Measurements from ENCODE around the gene SBF2. TPM values are rescaled to one million over a fixed set of nuclear protein-coding genes. Genes with fewer than 3 reads are reported as not detected.

Gene SBF2
- total RNA-seq, 2 experiments from 2014 or later, result 15.8 to 18.6 TPM

DNA sequence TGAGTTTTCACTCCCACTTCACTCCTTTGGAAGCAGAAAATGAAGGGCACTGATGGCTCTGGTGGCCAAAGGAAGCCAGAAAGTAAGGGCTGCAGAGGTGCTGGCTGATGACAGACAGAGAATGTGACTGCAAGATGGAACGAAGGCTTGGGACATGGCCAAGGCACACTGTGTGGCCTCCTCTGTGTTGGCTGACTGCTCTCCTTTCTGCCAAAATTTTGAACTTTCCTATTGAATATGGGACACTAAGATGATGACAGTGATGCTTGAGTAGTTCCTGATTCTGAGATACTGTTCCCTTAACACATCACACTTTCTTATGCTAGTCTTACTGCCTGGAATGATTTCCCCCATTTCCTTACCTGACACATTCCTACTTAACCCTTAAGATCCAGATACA, 473.8 kb downstream of the SBF2 start:
- POLR2A ChIA-PET, result no interaction called here
- Mint-ChIP-seq H3K36me3 (no peaks in the 10 kb centered on the region), H3K9me3 (no peaks in the 10 kb centered on the region), H3K4me3 (no peak overlapping the region), H3K27ac (no peak overlapping the region), H3K27me3 (no peaks in the 10 kb centered on the region), H3K4me1 (no peaks in the 10 kb centered on the region)
- ATAC-seq (ENCODE audit: low read depth) (no peak), DNase-seq (no peak)

- H3K36me3 Mint-ChIP-seq, result no peaks in the 10 kb centered on the region
Observed at GRCh38 chr11:9817191-9817590, 476.8 kb downstream of the SBF2 start.

DNA sequence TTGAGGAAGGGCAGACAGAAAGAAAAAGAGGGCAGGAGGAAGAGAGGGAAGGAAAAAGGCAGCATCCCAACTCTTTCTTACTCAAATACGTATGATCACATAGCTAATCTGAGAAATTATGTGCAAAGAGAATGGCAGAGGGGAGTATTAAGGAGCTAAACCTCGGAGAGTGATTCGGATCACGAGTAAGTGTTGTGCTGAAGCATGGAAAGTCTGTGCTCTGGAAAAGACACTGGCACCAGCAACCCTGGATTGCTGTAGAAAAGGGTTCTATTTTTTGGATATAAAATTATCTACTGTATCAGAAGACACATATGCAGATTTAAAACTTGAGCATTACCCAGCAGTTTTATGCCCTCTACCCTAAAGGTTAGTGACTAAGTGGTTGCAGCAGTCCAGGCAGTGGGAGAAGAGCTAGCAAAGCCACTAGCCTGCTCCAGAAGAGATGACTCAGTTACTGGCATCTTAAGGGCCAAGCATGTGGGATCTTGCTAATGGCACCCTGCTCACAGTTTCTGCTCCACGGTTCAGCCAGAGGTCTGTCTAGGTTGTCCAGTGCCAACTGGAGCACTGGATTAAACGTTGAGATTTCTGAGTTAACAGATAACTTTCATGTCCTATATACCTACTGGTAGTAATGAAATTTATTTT, 478.4 kb downstream of the SBF2 start:
- peaks cover 3% of the 10 kb centered on the region for H3K36me3 Mint-ChIP-seq
- ATAC-seq (ENCODE audit: low read depth), result no peak
- no peak overlapping the region for H3K4me3 Mint-ChIP-seq
- no peak for DNase-seq
- H3K4me1 Mint-ChIP-seq, result no peaks in the 10 kb centered on the region
- no peak overlapping the region for H3K27ac Mint-ChIP-seq
- POLR2A ChIA-PET, result no interaction called here
- H3K27me3 Mint-ChIP-seq, result no peaks in the 10 kb centered on the region
- H3K9me3 Mint-ChIP-seq, result no peaks in the 10 kb centered on the region

More at GRCh38 chr11:9817191-9817590, 476.8 kb downstream of the SBF2 start:
- no peak overlapping the region for H3K4me3 Mint-ChIP-seq
- no peaks in the 10 kb centered on the region for H3K27me3 Mint-ChIP-seq
- ATAC-seq (ENCODE audit: low read depth) (no peak), DNase-seq (no peak)
- POLR2A ChIA-PET, result no interaction called here
- H3K9me3 Mint-ChIP-seq, result no peaks in the 10 kb centered on the region
- no peaks in the 10 kb centered on the region for H3K4me1 Mint-ChIP-seq
- no peak overlapping the region for H3K27ac Mint-ChIP-seq

- Mint-ChIP-seq H3K36me3 (peaks cover 5% of the 10 kb centered on the region), H3K4me1 (no peaks in the 10 kb centered on the region), H3K4me3 (no peak overlapping the region), H3K9me3 (no peaks in the 10 kb centered on the region), H3K27me3 (no peaks in the 10 kb centered on the region), H3K27ac (no peak overlapping the region)
- POLR2A ChIA-PET, result interaction anchor here (0.5 kb wide), 1 partner anchor 13 kb away, joined by 3 read pairs; no protein-coding TSS in a partner anchor
- DNase-seq, result no peak
- ATAC-seq (ENCODE audit: low read depth), result no peak
Observed at GRCh38 chr11:9814108-9814507, 479.9 kb downstream of the SBF2 start.

DNA sequence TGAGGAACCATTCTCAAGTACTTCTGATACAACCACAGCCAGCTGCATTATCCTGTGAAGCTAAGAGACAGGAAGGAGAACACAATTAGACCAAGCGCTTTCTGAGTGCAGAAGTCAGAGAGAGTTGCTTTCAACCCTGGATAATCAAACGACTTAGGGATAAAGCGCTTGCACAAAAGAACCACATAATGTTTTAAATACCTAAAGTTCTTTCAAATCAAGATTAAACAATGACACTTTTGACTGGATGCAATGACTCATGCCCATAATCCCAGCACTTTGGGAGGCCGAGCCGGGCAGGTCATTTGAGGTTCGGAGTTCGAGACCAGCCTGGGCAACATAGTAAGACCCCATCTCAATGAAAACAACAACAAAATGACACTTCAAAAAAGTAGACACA, 485.1 kb downstream of the SBF2 start:
- no peak overlapping the region for H3K4me3 Mint-ChIP-seq
- ATAC-seq (ENCODE audit: low read depth), result no peak
- POLR2A ChIA-PET, result interaction anchor here (0.7 kb wide), 1 partner anchor 1001 kb away, joined by 7 read pairs; no protein-coding TSS in a partner anchor
- DNase-seq, result no peak
- H3K27me3 Mint-ChIP-seq, result no peaks in the 10 kb centered on the region
- H3K9me3 Mint-ChIP-seq, result no peaks in the 10 kb centered on the region
- H3K4me1 Mint-ChIP-seq, result no peaks in the 10 kb centered on the region
- H3K27ac Mint-ChIP-seq, result no peak overlapping the region
- H3K36me3 Mint-ChIP-seq, result peaks cover 9% of the 10 kb centered on the region

DNA sequence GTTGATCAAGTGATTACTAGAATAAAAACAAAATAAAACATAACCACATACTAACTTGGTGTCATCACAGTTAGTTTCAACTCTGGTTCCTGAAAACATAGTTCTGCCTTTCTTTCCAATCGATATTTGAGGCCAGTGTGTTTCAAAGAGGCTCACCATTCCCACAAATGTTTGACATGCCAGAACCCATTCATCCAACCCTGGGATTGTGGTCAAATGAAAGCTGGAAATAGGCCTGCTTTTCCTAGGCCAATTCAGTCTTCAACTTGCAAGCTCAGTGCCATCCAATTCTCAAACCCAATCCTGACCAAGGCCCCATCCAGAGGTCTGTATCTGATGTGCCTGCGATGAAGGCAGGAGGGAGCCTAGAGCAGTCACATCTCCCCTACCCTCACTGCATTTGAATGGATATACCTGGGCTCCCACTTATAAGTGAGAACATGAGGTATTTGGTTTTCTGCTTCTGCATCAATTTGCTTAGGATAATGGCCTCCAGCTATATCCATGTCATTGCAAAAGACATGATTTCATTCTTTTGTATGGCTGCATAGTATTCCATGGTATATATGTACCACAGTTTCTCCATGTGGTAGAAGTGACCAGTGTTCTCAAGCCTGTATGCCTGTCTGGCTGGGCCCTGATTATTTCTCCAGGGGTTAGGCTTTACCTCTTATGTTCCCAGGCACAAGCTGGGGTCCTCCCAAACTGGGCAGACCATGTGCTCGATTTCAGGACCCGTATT, 486.9 kb downstream of the SBF2 start:
- Mint-ChIP-seq H3K4me3 (no peak overlapping the region), H3K36me3 (peaks cover 14% of the 10 kb centered on the region), H3K27me3 (no peaks in the 10 kb centered on the region), H3K4me1 (no peaks in the 10 kb centered on the region), H3K27ac (no peak overlapping the region), H3K9me3 (no peaks in the 10 kb centered on the region)
- DNase-seq (no peak), ATAC-seq (ENCODE audit: low read depth) (no peak)
- POLR2A ChIA-PET, result no interaction called here

DNA sequence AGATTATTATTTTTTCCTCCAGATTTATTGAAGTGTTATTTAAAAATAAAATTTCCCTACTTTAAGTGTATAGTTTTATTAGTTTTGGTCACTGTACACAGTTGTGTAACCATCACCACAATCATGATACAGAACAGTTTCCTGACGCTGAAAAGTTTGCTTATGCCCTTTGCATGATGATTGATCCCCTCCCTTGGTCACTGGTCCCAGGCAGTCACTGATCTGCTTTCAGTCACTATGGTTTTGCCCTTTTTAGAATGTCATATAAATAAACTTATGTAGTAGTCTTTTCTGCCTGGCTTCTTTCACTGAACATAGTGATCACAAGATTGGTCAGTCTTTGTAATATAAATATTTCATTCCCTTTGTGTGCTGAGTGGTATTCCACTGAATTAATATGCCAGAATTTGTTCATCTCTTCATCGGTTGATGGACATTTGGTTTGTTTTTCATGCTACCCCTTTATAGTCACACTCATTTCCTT, 489.6 kb downstream of the SBF2 start:
- H3K9me3 Mint-ChIP-seq, result no peaks in the 10 kb centered on the region
- no peak for ATAC-seq (ENCODE audit: low read depth)
- no peak for DNase-seq
- H3K36me3 Mint-ChIP-seq, result peaks cover 11% of the 10 kb centered on the region
- no peak overlapping the region for H3K4me3 Mint-ChIP-seq
- POLR2A ChIA-PET, result interaction anchor here (0.6 kb wide), 1 partner anchor 83 kb away, joined by 3 read pairs; no protein-coding TSS in a partner anchor
- no peaks in the 10 kb centered on the region for H3K4me1 Mint-ChIP-seq
- H3K27me3 Mint-ChIP-seq, result no peaks in the 10 kb centered on the region
- no peak overlapping the region for H3K27ac Mint-ChIP-seq

- POLR2A ChIA-PET, result interaction anchor here (0.6 kb wide), 1 partner anchor 83 kb away, joined by 3 read pairs; no protein-coding TSS in a partner anchor
- no peaks in the 10 kb centered on the region for H3K4me1 Mint-ChIP-seq
Observed at GRCh38 chr11:9803685-9804418, 490.2 kb downstream of the SBF2 start.

DNA sequence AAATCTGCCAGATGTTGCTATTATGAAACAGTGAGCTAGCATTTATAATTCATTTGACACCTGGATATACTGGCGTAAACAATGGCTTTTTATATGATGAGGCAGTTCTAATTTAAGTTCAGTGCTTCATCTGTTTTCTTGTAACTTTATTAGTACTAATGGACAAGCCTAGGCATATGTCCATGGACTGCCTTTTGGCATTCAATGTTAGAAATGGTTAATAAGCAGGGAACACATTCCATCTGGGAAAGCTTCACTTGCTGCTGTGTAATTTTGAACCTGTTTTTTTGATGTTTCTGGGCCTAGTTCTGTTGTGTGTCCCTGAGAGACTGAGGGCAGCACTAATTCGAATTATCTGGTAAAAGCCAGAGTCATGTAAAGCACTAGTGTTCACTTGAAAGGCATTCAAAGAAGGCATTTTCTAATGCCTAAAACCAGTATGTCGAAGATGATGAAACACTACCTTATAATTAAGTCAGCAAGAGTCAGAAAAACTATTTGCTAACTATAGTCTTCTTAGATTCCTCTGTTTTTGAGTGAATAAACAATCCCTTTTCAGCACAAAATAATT, 491.6 kb downstream of the SBF2 start:
- peaks cover 8% of the 10 kb centered on the region for H3K36me3 Mint-ChIP-seq
- H3K4me3 Mint-ChIP-seq, result no peak overlapping the region
- no peaks in the 10 kb centered on the region for H3K27me3 Mint-ChIP-seq
- POLR2A ChIA-PET, result no interaction called here
- ATAC-seq (ENCODE audit: low read depth) (no peak), DNase-seq (no peak)
- no peaks in the 10 kb centered on the region for H3K4me1 Mint-ChIP-seq
- no peak overlapping the region for H3K27ac Mint-ChIP-seq
- H3K9me3 Mint-ChIP-seq, result no peaks in the 10 kb centered on the region

More at GRCh38 chr11:9803685-9804418, 490.2 kb downstream of the SBF2 start:
- H3K27me3 Mint-ChIP-seq, result no peaks in the 10 kb centered on the region
- ATAC-seq (ENCODE audit: low read depth), result no peak
- H3K4me3 Mint-ChIP-seq, result no peak overlapping the region
- no peak for DNase-seq
- H3K27ac Mint-ChIP-seq, result no peak overlapping the region
- H3K36me3 Mint-ChIP-seq, result peaks cover 8% of the 10 kb centered on the region
- no peaks in the 10 kb centered on the region for H3K9me3 Mint-ChIP-seq

- no peak overlapping the region for H3K27ac Mint-ChIP-seq
- H3K4me3 Mint-ChIP-seq, result no peak overlapping the region
- no peaks in the 10 kb centered on the region for H3K27me3 Mint-ChIP-seq
- no peak for ATAC-seq (ENCODE audit: low read depth)
- H3K36me3 Mint-ChIP-seq, result peaks cover 4% of the 10 kb centered on the region
- no peak for DNase-seq
- H3K4me1 Mint-ChIP-seq, result no peaks in the 10 kb centered on the region
- POLR2A ChIA-PET, result no interaction called here
- H3K9me3 Mint-ChIP-seq, result no peaks in the 10 kb centered on the region
Observed at GRCh38 chr11:9799886-9800285, 494.1 kb downstream of the SBF2 start.

DNA sequence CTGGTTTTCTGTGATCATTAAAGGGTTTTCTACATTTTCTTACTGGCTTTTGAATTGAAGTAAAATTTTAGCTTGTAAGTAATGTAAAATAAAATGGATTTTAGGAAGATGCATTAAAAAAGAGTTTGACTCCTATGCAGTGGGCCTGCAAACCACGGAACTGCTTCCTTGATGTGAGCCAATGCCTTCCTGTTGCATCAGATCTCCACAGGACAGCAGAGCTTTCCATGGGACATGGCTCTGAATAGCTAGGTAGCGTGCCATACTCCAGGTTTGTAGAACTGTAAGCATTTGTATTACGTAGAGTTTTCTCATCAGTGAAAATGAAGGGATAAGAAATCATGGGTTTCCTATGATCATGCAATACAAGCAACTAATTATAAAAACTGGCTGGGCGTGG, 496.7 kb downstream of the SBF2 start:
- no peak for ATAC-seq (ENCODE audit: low read depth)
- Mint-ChIP-seq H3K4me1 (no peaks in the 10 kb centered on the region), H3K36me3 (no peaks in the 10 kb centered on the region), H3K4me3 (no peak overlapping the region), H3K27ac (no peak overlapping the region), H3K9me3 (no peaks in the 10 kb centered on the region), H3K27me3 (no peaks in the 10 kb centered on the region)
- DNase-seq, result no peak
- POLR2A ChIA-PET, result no interaction called here

GRCh38 chr11:9796854-9797253, 497.2 kb downstream of the SBF2 start:
- Mint-ChIP-seq H3K9me3 (no peaks in the 10 kb centered on the region), H3K36me3 (no peaks in the 10 kb centered on the region), H3K27ac (no peak overlapping the region), H3K4me1 (no peaks in the 10 kb centered on the region), H3K27me3 (no peaks in the 10 kb centered on the region), H3K4me3 (no peak overlapping the region)
- no peak for ATAC-seq (ENCODE audit: low read depth)
- DNase-seq, result no peak
- POLR2A ChIA-PET, result interaction anchor here (0.5 kb wide), 1 partner anchor 127 kb away, joined by 3 read pairs; no protein-coding TSS in a partner anchor

GRCh38 chr11:9796266-9796665, 497.8 kb downstream of the SBF2 start:
- DNase-seq (no peak), ATAC-seq (ENCODE audit: low read depth) (no peak)
- Mint-ChIP-seq H3K27ac (no peak overlapping the region), H3K4me3 (no peak overlapping the region), H3K36me3 (peaks cover under 1% of the 10 kb centered on the region), H3K4me1 (no peaks in the 10 kb centered on the region), H3K9me3 (no peaks in the 10 kb centered on the region), H3K27me3 (no peaks in the 10 kb centered on the region)
- POLR2A ChIA-PET, result interaction anchor here (0.5 kb wide), 1 partner anchor 128 kb away, joined by 3 read pairs; no protein-coding TSS in a partner anchor
